GM21423 (cell line): ENCODE data around the gene PHTF1.

Experiments used
- ATAC-seq: cut with Tn5 transposase; IDR thresholded peaks from one replicate; pipeline ENCODE4 v1.9.1; 2021; ENCODE audit warnings: mild to moderate bottlenecking, moderate library complexity; ENCODE audit not compliant: unreplicated experiment

The PHTF1 gene

GRCh38 chr1:113670650-113671049, 88.6 kb downstream of the PHTF1 start:
- ATAC-seq, result no peak

DNA sequence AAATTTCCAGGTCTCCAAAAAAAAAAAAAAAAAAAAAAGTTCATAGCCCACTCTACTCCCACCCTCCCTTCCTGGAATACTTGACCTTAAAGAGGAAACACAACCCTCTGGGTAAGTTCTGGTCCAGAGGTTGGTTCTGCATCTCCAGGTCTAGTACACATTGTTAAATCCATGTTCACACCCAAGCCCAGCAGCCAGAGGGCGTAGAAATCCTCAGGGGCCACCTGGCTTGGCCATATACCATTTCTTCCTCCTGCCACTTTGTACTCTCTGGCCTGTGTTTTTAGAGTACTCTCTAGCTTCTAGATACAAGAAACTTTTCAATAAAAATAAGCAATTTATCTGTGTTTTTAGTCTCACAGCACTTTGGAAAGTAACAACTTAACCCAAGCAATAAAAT, 89.3 kb downstream of the PHTF1 start:
- no peak for ATAC-seq

GRCh38 chr1:113666126-113666525, 93.2 kb downstream of the PHTF1 start:
- ATAC-seq, result no peak

DNA sequence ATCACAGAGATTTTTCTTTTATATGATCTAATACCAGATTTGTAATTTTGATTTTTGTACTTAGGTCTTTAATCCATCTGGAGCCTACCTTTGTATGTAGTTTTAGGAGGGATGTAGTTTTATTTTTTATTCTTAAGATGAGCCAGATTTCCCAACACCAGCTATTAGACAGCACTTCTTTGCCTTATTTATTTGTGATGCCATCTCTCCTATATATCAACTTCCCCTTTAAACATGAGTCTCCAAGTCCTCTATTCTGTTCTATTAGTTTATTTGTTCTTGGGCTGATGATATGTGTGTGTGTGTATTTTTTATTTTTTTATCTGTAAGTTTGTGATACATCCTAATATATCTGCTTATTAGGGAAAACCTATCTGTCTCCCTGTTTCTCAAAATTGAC, 94.2 kb downstream of the PHTF1 start:
- ATAC-seq, result no peak

- ATAC-seq, result no peak
These were observed 95.9 kb downstream of the PHTF1 start for GRCh38 chr1:113663165-113663951.

- no peak for ATAC-seq
These were observed 97.2 kb downstream of the PHTF1 start for GRCh38 chr1:113662101-113662500.

- ATAC-seq, result no peak
These were observed 99.2 kb downstream of the PHTF1 start for GRCh38 chr1:113660088-113660487.

DNA sequence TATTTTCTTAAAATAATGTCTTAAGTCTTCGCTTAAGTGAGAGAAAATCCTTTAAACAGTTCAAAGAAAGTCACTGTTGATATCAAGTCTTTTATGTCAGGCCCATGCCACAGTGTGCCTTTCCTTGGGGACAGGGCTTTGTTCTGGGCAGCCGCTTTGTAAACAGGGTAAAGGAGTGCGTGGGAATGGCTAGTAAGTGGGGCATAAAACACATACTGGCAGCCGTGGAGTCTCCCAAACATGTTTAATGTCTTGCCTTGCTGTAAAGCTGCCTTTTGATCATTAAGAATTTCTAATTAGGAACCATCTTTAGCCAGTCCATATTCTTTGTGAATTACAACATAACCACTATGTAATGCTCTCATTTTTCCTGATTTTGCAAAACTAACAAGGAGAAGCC, 99.7 kb downstream of the PHTF1 start:
- no peak for ATAC-seq

DNA sequence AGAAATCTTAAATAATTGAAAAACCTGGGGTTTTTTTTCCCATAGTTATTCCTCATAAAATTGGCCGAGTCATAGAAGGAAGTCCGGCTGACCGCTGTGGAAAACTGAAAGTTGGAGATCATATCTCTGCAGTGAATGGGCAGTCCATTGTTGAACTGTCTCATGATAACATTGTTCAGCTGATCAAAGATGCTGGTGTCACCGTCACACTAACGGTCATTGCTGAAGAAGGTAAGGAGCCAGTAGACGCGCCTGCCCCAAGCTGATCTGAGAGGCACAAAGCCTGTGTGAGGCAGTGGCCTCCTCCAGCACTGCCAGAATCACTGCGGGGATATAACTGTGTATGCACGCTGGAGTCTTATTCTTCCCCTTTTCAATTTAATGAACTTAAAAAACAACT, 100.3 kb downstream of the PHTF1 start:
- no peak for ATAC-seq

DNA sequence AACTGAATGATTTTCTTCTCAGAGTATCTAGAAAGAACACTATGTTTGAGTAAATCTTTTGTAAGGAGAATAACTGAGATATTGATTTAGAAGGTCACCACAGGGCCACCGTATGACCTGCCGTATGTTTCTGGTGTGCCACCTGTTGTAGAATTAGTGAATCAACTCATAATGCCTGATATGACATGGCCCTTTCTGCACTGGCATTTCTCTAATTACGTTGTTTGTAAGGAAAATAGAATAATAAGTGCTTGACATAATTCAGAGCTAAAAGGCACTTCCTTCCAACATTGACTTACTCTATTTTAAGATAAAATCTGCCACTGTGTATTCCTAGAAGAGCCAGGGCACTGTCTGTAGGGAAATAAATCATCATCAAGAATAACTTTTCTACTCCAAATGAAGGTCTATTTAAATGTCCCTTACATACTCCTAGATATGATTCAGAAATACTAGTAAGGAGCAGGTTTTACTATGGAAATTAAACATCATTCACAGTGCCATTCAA, 101.7 kb downstream of the PHTF1 start:
- ATAC-seq, result no peak

DNA sequence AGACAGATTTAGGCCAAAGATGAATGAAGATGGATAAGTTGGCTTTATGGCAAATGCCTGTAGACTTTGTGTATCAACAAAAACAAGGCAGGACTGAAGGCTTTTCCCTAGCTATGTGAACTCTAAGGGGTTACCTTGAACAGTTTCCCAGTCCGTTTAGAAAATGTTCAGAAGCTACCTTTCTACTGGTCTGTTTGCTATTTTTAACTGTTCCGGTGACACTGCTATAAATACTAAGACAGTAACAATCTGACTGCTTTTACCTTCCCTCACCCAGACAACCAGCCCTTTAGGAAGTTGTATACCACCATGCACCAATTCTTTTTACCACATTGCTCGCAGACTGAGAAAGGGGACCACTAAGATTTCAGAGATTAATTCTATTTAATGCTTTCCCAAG, 102.2 kb downstream of the PHTF1 start:
- ATAC-seq, result no peak

DNA sequence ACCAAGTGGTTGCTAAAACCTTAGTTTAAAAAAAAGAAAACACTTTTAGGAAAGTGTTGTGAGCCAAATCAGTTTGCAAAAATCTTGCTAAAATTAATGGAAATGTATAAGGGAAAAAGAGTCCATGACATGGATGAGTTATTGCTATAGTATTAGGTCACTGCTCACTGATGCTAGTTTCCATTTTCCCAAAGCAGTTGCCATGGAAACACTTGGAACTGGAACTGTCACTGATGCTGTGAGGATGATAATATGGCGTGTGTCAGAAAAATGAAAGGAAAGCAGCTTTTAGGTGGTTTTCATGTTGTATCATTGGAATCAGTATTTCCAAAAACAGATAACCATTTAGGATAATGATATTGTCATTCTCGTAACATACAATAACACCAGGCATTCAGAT, 104.4 kb downstream of the PHTF1 start:
- no peak for ATAC-seq

GRCh38 chr1:113653741-113654140, 105.5 kb downstream of the PHTF1 start:
- no peak for ATAC-seq

DNA sequence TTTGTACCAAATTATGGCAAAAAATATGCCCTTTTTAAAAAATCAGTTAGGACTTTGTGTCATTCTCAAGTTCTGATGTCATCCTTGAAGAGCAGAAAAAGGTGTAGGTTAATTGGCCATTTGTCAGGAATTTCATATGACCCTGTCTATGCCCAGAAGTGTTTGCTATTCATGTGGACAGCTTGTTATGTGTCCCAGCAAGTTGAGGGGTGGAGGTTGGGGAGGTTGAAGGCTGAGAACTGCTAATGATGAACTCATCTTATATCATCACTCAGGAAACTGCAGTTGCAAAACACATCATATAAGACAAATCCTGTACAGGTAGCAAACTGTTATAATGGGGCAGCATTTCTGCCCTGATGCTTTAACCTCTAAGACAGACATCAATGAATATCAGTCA, 106.5 kb downstream of the PHTF1 start:
- no peak for ATAC-seq

- ATAC-seq, result no peak
These were observed 110.8 kb downstream of the PHTF1 start for GRCh38 chr1:113648478-113648877.

GRCh38 chr1:113647164-113647563, 112.1 kb downstream of the PHTF1 start:
- ATAC-seq, result no peak
